OCI-LY1 (cell line): ENCODE results near the gene FNIP1.
A peak's percentile ranks its signal among the peaks of the same experiment; 100 is the strongest.

Experiments
- H2AFZ ChIP-seq: fragments of 200-600 bp; sonication (generic), shearing (Covaris generic); 2 replicates; pipeline ENCODE4 v1.6.0; 2014; ENCODE audit warnings: antibody characterized with exemption, mild to moderate bottlenecking, low read length
- H3F3A ChIP-seq: fragments of 200-600 bp; sonication (generic), shearing (Covaris generic); 2 replicates; pipeline ENCODE4 v1.6.0; 2014; ENCODE audit warnings: mild to moderate bottlenecking, antibody characterized with exemption, low read length, moderate library complexity; ENCODE audit not compliant: insufficient read depth
- H3K27ac ChIP-seq: fragments of 200-600 bp; sonication (generic); 2 replicates; pipeline ENCODE4 v1.5.1; 2014; ENCODE audit warnings: low read length, mixed run types, mild to moderate bottlenecking, low read depth; ENCODE audit not compliant: poor library complexity, severe bottlenecking
- H3K27me3 ChIP-seq: fragments of 200-600 bp; sonication (generic); 2 replicates; pipeline ENCODE4 v1.6.0; 2014; ENCODE audit warnings: antibody characterized with exemption, mild to moderate bottlenecking, low read length, moderate library complexity; ENCODE audit not compliant: insufficient read depth
- H3K36me3 ChIP-seq: fragments of 200-600 bp; sonication (generic); 2 replicates; pipeline ENCODE4 v1.6.1; 2014; ENCODE audit warnings: mild to moderate bottlenecking, antibody characterized with exemption, low read length, moderate library complexity, mixed read lengths; ENCODE audit not compliant: insufficient read depth
- H3K4me1 ChIP-seq: fragments of 200-600 bp; sonication (generic); 2 replicates; pipeline ENCODE4 v1.5.1; 2014; ENCODE audit warnings: mild to moderate bottlenecking, low read length, moderate library complexity; ENCODE audit not compliant: insufficient read depth, severe bottlenecking
- H3K4me2 ChIP-seq: fragments of 200-600 bp; sonication (generic), shearing (Covaris generic); 2 replicates; pipeline ENCODE4 v1.6.1; 2014; ENCODE audit warnings: low read length
- H3K4me3 ChIP-seq: fragments of 200-600 bp; sonication (generic); 2 replicates; pipeline ENCODE4 v1.5.1; 2014; ENCODE audit warnings: low read length, low read depth, mild to moderate bottlenecking, mixed read lengths; ENCODE audit not compliant: poor library complexity, severe bottlenecking
- H3K79me2 ChIP-seq: fragments of 200-600 bp; shearing (Covaris generic); 2 replicates; pipeline ENCODE4 v1.6.1; 2016; ENCODE audit warnings: mixed run types, low read length, mixed read lengths; ENCODE audit not compliant: insufficient read depth
- H3K9ac ChIP-seq: fragments of 200-600 bp; sonication (generic), shearing (Covaris generic); 2 replicates; pipeline ENCODE4 v1.6.1; 2014; ENCODE audit warnings: mild to moderate bottlenecking, low read length, mixed read lengths
- H3K9me2 ChIP-seq: fragments of 200-600 bp; sonication (generic), shearing (Covaris generic); 2 replicates; pipeline ENCODE4 v1.6.1; 2014; ENCODE audit warnings: low read depth, mild to moderate bottlenecking, low read length, mixed read lengths
- H3K9me3 ChIP-seq: fragments of 200-600 bp; shearing (Covaris generic); 2 replicates; pipeline ENCODE4 v1.6.1; 2014; ENCODE audit warnings: low read length, mixed read lengths
- H4K20me1 ChIP-seq: fragments of 200-600 bp; sonication (generic), shearing (Covaris generic); 2 replicates; pipeline ENCODE4 v1.6.0; 2016; ENCODE audit warnings: mild to moderate bottlenecking, low read length; ENCODE audit not compliant: insufficient read depth
- EZH2 ChIP-seq: fragments of 200-600 bp; sonication (generic), shearing (Covaris generic); IDR thresholded peaks from 2 replicates; pipeline ENCODE4 v1.8.0; 2017; ENCODE audit warnings: borderline replicate concordance, mixed run types, mild to moderate bottlenecking, antibody characterized with exemption, low read length, moderate library complexity, mixed read lengths
- TF ChIP-seq, protein P1 (sequence below): fragments of 200-600 bp; sonication (generic), shearing (Covaris generic); IDR thresholded peaks from 2 replicates; pipeline ENCODE4 v1.5.1; 2017; ENCODE audit warnings: mild to moderate bottlenecking, antibody characterized with exemption, low read length, moderate library complexity, mixed read lengths

FNIP1 gene

GRCh38 chr5:131634996-131635683 lies 161.7 kb downstream of the FNIP1 start, which contains the start of gene RAPGEF6:
TSS of gene RAPGEF6 (minus strand) at chr5:131635229. CDS start at chr5:131635030, 199 bp downstream.
- H3K79me2 ChIP-seq, result peaks cover 45% of the 10 kb centered on the region
- H3K9me3 ChIP-seq, result no peaks in the 10 kb centered on the region
- peak within 1 kb of the TSS; percentile 98 for H3K4me2 ChIP-seq
- H4K20me1 ChIP-seq, result no peaks in the 10 kb centered on the region
- TF ChIP-seq, protein P1, sequence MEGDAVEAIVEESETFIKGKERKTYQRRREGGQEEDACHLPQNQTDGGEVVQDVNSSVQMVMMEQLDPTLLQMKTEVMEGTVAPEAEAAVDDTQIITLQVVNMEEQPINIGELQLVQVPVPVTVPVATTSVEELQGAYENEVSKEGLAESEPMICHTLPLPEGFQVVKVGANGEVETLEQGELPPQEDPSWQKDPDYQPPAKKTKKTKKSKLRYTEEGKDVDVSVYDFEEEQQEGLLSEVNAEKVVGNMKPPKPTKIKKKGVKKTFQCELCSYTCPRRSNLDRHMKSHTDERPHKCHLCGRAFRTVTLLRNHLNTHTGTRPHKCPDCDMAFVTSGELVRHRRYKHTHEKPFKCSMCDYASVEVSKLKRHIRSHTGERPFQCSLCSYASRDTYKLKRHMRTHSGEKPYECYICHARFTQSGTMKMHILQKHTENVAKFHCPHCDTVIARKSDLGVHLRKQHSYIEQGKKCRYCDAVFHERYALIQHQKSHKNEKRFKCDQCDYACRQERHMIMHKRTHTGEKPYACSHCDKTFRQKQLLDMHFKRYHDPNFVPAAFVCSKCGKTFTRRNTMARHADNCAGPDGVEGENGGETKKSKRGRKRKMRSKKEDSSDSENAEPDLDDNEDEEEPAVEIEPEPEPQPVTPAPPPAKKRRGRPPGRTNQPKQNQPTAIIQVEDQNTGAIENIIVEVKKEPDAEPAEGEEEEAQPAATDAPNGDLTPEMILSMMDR, result no peak; the same call in 1 of the 2 replicates
- no peak for TF ChIP-seq EZH2
- H3K36me3 ChIP-seq, result peaks cover 9% of the 10 kb centered on the region; the same call in 1 of the 2 replicates
- no peaks in the 10 kb centered on the region for H3K27me3 ChIP-seq
- H3K27ac ChIP-seq, result peak within 1 kb of the TSS; percentile 100
- peak within 1 kb of the TSS; percentile 98 for H3K9ac ChIP-seq
- peak within 1 kb of the TSS; percentile 83 for H3K4me3 ChIP-seq
- H2AFZ ChIP-seq, result no peak within 1 kb of the TSS
- no peaks in the 10 kb centered on the region for H3K9me2 ChIP-seq
- H3K4me1 ChIP-seq, result peaks cover 54% of the 10 kb centered on the region
- no peaks in the 10 kb centered on the region for H3F3A ChIP-seq

- Histone ChIP-seq H3K36me3 (peaks cover 9% of the 10 kb centered on the region; the same call in 1 of the 2 replicates), H3K4me1 (peaks cover 58% of the 10 kb centered on the region), H3K27me3 (no peaks in the 10 kb centered on the region), H3K27ac (peak overlapping the region; percentile 100), H3K9ac (peak overlapping the region; percentile 90), H4K20me1 (no peaks in the 10 kb centered on the region), H2AFZ (no peak overlapping the region), H3K4me2 (peak overlapping the region; percentile 81), H3K9me2 (no peaks in the 10 kb centered on the region), H3K4me3 (peak overlapping the region; percentile 83), H3K9me3 (no peaks in the 10 kb centered on the region), H3K79me2 (peaks cover 50% of the 10 kb centered on the region), H3F3A (no peaks in the 10 kb centered on the region)
- no peak for TF ChIP-seq EZH2
- TF ChIP-seq, protein P1, result peak; percentile 25; the same call in 1 of the 2 replicates
Measured at GRCh38 chr5:131634666-131634995, 162.2 kb downstream of the FNIP1 start.

- no peaks in the 10 kb centered on the region for H3K9me2 ChIP-seq
- no peaks in the 10 kb centered on the region for H4K20me1 ChIP-seq
- peaks cover 10% of the 10 kb centered on the region for H3K36me3 ChIP-seq
- no peaks in the 10 kb centered on the region for H3K27me3 ChIP-seq
- H3K9ac ChIP-seq, result peak overlapping the region; percentile 90
- TF ChIP-seq, protein P1, result no peak
- no peak for TF ChIP-seq EZH2
- peak overlapping the region; percentile 100 for H3K27ac ChIP-seq
- H3K4me1 ChIP-seq, result peaks cover 62% of the 10 kb centered on the region
- peak overlapping the region; percentile 81 for H3K4me2 ChIP-seq
- H3K79me2 ChIP-seq, result peaks cover 54% of the 10 kb centered on the region
- H3K9me3 ChIP-seq, result no peaks in the 10 kb centered on the region
- H3F3A ChIP-seq, result no peaks in the 10 kb centered on the region
- peak overlapping the region; percentile 83 for H3K4me3 ChIP-seq
- no peak overlapping the region for H2AFZ ChIP-seq
Measured at GRCh38 chr5:131634238-131634637, 162.6 kb downstream of the FNIP1 start.
